B cell (primary cell): ENCODE results near the gene SLC24A3. TPM values are rescaled to one million over a fixed set of nuclear protein-coding genes. Genes with fewer than 3 reads are reported as not detected.

ENCODE experiments used
- ATAC-seq: fragments of 200-7000 bp; cut with Tn5 transposase; one replicate; pipeline ENCODE4 v1.10.0; 2021; ENCODE audit warnings: low read depth, mild to moderate bottlenecking, moderate number of reproducible peaks, moderate library complexity
- CTCF ChIA-PET: fragments of 350-600 bp; sonication (Branson Sonifier 250); formaldehyde crosslinking; loops from one replicate; lab custom pipeline; 2021; ENCODE audit warnings: antibody characterized with exemption, inconsistent platforms; lab: Charles Lee
- POLR2A ChIA-PET: fragments of 350-600 bp; sonication (Branson Sonifier 250); formaldehyde crosslinking; loops from one replicate; lab custom pipeline; 2021; ENCODE audit warnings: antibody characterized with exemption; lab: Charles Lee
- DNase-seq: peaks from one replicate; pipeline ENCODE4 v3.0.0; 2013
- H2AFZ ChIP-seq: 2 replicates; pipeline ENCODE4 v1.6.1; 2012; ENCODE audit warnings: mild to moderate bottlenecking, low read depth, low read length; ENCODE audit not compliant: insufficient read depth, poor library complexity, severe bottlenecking
- H3K27ac ChIP-seq, 2 donors: 1 replicate in 1 of 2; 2 replicates in 1 of 2; pipeline ENCODE4 v1.5.1; 2012 to 2013; ENCODE audit warnings: low read length in 2 of 2, mild to moderate bottlenecking in 2 of 2, moderate library complexity in 1 of 2
- H3K27me3 ChIP-seq, 4 experiments: fragments of 200-600 bp in 1 of 4; sonication (generic) in 1 of 4; replicated peaks in 1 of 4; 1 replicate in 2 of 4; 2 replicates in 2 of 4; pipeline versions ENCODE4 v1.6.1 to v1.7.0; 2013 to 2016; ENCODE audit warnings: low read length in 3 of 4, mild to moderate bottlenecking in 2 of 4, mixed read lengths in 1 of 4, moderate library complexity in 1 of 4; ENCODE audit not compliant: insufficient read depth in 4 of 4, control insufficient read depth in 3 of 4; ENCODE audit errors: control extremely low read depth in 1 of 4
- H3K36me3 ChIP-seq, 2 experiments: replicated peaks in 1 of 2; 1 replicate in 1 of 2; 2 replicates in 1 of 2; pipeline versions ENCODE4 v1.6.1 to v1.7.1; 2013; ENCODE audit warnings: low read length in 1 of 2; ENCODE audit not compliant: insufficient read depth in 2 of 2, control insufficient read depth in 1 of 2; ENCODE audit errors: control extremely low read depth in 1 of 2, extremely low read depth in 1 of 2
- H3K4me1 ChIP-seq, 2 donors: fragments of 200-600 bp in 1 of 2; sonication (generic) in 1 of 2; 1 replicate in 1 of 2; 2 replicates in 1 of 2; pipeline versions ENCODE4 v1.5.1 to v1.6.1; 2013 to 2017; ENCODE audit warnings: low read length in 2 of 2; ENCODE audit not compliant: control insufficient read depth in 2 of 2, insufficient read depth in 2 of 2
- H3K4me2 ChIP-seq: replicated peaks from 2 replicates; pipeline ENCODE3; 2012; ENCODE audit warnings: mild to moderate bottlenecking, low read depth, low read length; ENCODE audit not compliant: poor library complexity, severe bottlenecking
- H3K4me3 ChIP-seq, 5 experiments: fragments of 200-600 bp in 1 of 5; sonication (generic) in 1 of 5; 1 replicate in 3 of 5; 2 replicates in 2 of 5; pipeline versions ENCODE4 v1.5.1 to v1.7.0; 2011 to 2016; ENCODE audit warnings: low read length in 4 of 5, mild to moderate bottlenecking in 4 of 5, low read depth in 2 of 5, control low read depth in 1 of 5, moderate library complexity in 1 of 5; ENCODE audit not compliant: insufficient read depth in 1 of 5; ENCODE audit errors: control extremely low read depth in 1 of 5, extremely low read depth in 1 of 5
- H3K79me2 ChIP-seq: fragments of 200-600 bp; sonication (generic); one replicate; pipeline ENCODE4 v1.6.0; 2016; ENCODE audit warnings: low read length; ENCODE audit not compliant: control insufficient read depth, insufficient read depth
- H3K9ac ChIP-seq: fragments of 200-600 bp; sonication (generic); 2 replicates; pipeline ENCODE4 v1.6.1; 2017; ENCODE audit warnings: mild to moderate bottlenecking, low read length, moderate library complexity
- H3K9me3 ChIP-seq, 3 donors: one replicate each; pipeline versions ENCODE4 v1.6.1 to v1.7.1; 2013; ENCODE audit warnings: low read length in 2 of 3; ENCODE audit not compliant: control insufficient read depth in 2 of 3, insufficient read depth in 1 of 3; ENCODE audit errors: control extremely low read depth in 1 of 3
- H4K20me1 ChIP-seq: 2 replicates; pipeline ENCODE4 v1.6.0; 2012; ENCODE audit warnings: mild to moderate bottlenecking, low read length; ENCODE audit not compliant: insufficient read depth, control insufficient read depth, poor library complexity, severe bottlenecking
- H3K27ac Mint-ChIP-seq: one replicate; pipeline ENCODE4 v1.8.0; 2021; ENCODE audit warnings: mixed read lengths
- H3K27me3 Mint-ChIP-seq: one replicate; pipeline ENCODE4 v1.8.0; 2021; ENCODE audit warnings: mixed read lengths
- H3K4me1 Mint-ChIP-seq: one replicate; pipeline ENCODE4 v1.8.0; 2021; ENCODE audit warnings: mixed read lengths
- H3K4me3 Mint-ChIP-seq: one replicate; pipeline ENCODE4 v1.8.0; 2021; ENCODE audit warnings: mixed read lengths
- H3K9me3 Mint-ChIP-seq: one replicate; pipeline ENCODE4 v1.8.0; 2022; ENCODE audit warnings: mixed read lengths; ENCODE audit not compliant: insufficient read depth
- EZH2 ChIP-seq: IDR thresholded peaks from 2 replicates; pipeline ENCODE4 v1.6.1; 2012; ENCODE audit warnings: borderline replicate concordance, low read depth, mild to moderate bottlenecking, moderate library complexity, low read length; ENCODE audit not compliant: insufficient read depth, poor library complexity, severe bottlenecking
- WGBS: methylation state at CpG from one replicate; pipeline ENCODE4 v1.1.5; 2013; ENCODE audit warnings: missing lambda C conversion rate; ENCODE audit not compliant: insufficient coverage; 5-methylcytosine and 5-hydroxymethylcytosine counted together
- intact Hi-C: fragments of 100-400 bp; cut with micrococcal nuclease; formaldehyde crosslinking; loops from one replicate; pipeline ENCODE4 v1.10.0; 2022
- polyA plus RNA-seq: library from polyadenylated mRNA; depleted of rRNA; stranded (reverse); fragments of >200 nt; gene quantifications from 2 replicates; pipeline ENCODE4 v1.2.3, GENCODE V29; 2012
- total RNA-seq, 2 donors: library from RNA; stranded (reverse); fragments of 120-200 nt in 1 of 2; gene quantifications; 1 replicate in 1 of 2; 2 replicates in 1 of 2; pipeline versions ENCODE4 v1.2.3 to v1.2.4, GENCODE V29; 2013 to 2022
- TF ChIP-seq, protein P1 (sequence below): fragments of 200-600 bp; IDR thresholded peaks from one replicate; pipeline ENCODE4 v1.8.0; 2022; ENCODE audit warnings: antibody characterized with exemption, mild to moderate bottlenecking

The SLC24A3 gene
- total and polyA plus RNA-seq, 2 donors (not counting 1 experiment from before 2014, with no cell fraction given): not detected

DNA sequence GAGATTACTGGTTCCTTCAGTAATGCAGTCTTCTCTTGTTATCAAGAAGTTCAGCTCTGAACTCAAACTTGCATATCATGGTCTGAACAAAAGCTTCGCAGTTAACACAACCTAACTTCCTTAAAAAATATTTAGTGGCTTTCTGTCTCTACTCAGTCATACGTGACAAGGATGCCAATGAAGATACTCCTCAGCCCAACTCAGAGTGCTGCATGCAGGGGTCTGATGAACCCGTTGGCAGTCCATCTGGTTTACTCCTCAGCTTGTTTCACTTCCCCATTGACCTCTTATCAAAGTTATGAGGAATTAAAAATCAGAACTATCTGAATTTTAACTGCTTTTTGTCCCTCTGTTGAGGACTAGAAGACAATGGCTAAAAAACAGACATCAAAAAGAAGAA, 489.0 kb downstream of the SLC24A3 start:
- DNase-seq (peak; percentile 81), ATAC-seq (peak; percentile 85)
- Mint-ChIP-seq H3K27ac (peak overlapping the region; percentile 59), H3K9me3 (no peaks in the 10 kb centered on the region), H3K4me3 (peak overlapping the region; percentile 33), H3K27me3 (no peaks in the 10 kb centered on the region), H3K4me1 (peaks cover 44% of the 10 kb centered on the region)
- Histone ChIP-seq H3K9ac (no peak overlapping the region), H3K9me3 (no peaks in the 10 kb centered on the region), H2AFZ (no peak overlapping the region), H3K27ac (peak overlapping the region in 1 of 2 donors; percentile 44), H3K4me2 (peak overlapping the region; percentile 46), H3K79me2 (no peaks in the 10 kb centered on the region), H3K36me3 (no peaks in the 10 kb centered on the region), H4K20me1 (no peaks in the 10 kb centered on the region), H3K4me3 (peak overlapping the region in 1 of 5 experiments; percentile 2), H3K4me1 (peaks cover 52 to 53% of the 10 kb centered on the region in 2 donors), H3K27me3 (no peaks in the 10 kb centered on the region)
- ChIA-PET POLR2A (interaction anchor here (0.8 to 1.0 kb wide), 2 partner anchors 8 to 57 kb away, joined by 3 to 4 read pairs; partner anchors contain the start of gene RIN2), CTCF (interaction anchor here (0.6 to 7.7 kb wide), 6 partner anchors 7 to 279 kb away, joined by 3 to 68 read pairs (median 4); no protein-coding TSS in a partner anchor)
- WGBS: 0% methylated on average over 2 of the region's 3 CpGs
- intact Hi-C loops: loop anchor here (1.0 to 10.0 kb wide), 4 partner anchors 114 to 1737 kb away; partner anchors contain the start of genes CFAP61, CRNKL1, MGME1 and SNX5
- TF ChIP-seq, protein P1, sequence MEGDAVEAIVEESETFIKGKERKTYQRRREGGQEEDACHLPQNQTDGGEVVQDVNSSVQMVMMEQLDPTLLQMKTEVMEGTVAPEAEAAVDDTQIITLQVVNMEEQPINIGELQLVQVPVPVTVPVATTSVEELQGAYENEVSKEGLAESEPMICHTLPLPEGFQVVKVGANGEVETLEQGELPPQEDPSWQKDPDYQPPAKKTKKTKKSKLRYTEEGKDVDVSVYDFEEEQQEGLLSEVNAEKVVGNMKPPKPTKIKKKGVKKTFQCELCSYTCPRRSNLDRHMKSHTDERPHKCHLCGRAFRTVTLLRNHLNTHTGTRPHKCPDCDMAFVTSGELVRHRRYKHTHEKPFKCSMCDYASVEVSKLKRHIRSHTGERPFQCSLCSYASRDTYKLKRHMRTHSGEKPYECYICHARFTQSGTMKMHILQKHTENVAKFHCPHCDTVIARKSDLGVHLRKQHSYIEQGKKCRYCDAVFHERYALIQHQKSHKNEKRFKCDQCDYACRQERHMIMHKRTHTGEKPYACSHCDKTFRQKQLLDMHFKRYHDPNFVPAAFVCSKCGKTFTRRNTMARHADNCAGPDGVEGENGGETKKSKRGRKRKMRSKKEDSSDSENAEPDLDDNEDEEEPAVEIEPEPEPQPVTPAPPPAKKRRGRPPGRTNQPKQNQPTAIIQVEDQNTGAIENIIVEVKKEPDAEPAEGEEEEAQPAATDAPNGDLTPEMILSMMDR: no peak
- TF ChIP-seq EZH2: no peak

DNA sequence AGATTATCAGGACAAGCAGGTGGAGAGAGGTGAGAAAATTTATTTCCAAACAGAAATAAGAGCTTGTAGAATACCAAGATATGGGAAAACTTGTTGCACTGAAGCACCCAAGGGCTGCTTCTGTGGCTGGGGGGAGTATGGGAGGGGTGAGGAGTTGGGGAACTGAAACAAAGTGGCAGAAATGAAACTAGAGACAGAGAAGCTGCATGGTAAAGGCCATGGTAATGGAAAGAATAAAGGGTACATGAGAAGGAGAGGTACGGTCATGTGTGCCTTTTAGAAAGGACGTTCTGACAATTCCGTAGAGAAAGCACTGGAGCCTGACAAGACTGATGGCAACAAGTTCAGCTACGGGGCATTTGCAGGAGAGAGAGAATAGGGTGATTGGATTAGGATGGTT, 494.0 kb downstream of the SLC24A3 start:
- DNase-seq (peak; percentile 84), ATAC-seq (peak; percentile 93)
- H3K27me3 Mint-ChIP-seq: no peaks in the 10 kb centered on the region
- H3K36me3 ChIP-seq: no peaks in the 10 kb centered on the region
- POLR2A ChIA-PET: interaction anchor here (0.8 kb wide), 1 partner anchor 11 kb away, joined by 3 read pairs; no protein-coding TSS in a partner anchor
- peak overlapping the region in 1 of 5 experiments; percentile 18 for H3K4me3 ChIP-seq
- H3K4me3 Mint-ChIP-seq: no peak overlapping the region
- TF ChIP-seq, protein P1: no peak
- TF ChIP-seq EZH2: no peak
- peaks cover 49 to 53% of the 10 kb centered on the region in 2 donors for H3K4me1 ChIP-seq
- intact Hi-C loops: loop anchor here (1.0 to 10.0 kb wide), 9 partner anchors 14 to 1742 kb away; partner anchors contain the start of genes CFAP61, CRNKL1, MGME1 and NAA20
- no peak overlapping the region for H2AFZ ChIP-seq
- no peaks in the 10 kb centered on the region for H3K27me3 ChIP-seq
- no peaks in the 10 kb centered on the region for H3K9me3 ChIP-seq
- CTCF ChIA-PET: interaction anchor here (0.7 to 7.7 kb wide), 10 partner anchors 9 to 309 kb away, joined by 3 to 68 read pairs (median 4); no protein-coding TSS in a partner anchor
- H3K27ac ChIP-seq: peak overlapping the region; percentile 61 to 65
- WGBS: 2% methylated on average over 4 of the region's 4 CpGs
- no peaks in the 10 kb centered on the region for H4K20me1 ChIP-seq
- H3K27ac Mint-ChIP-seq: no peak overlapping the region
- H3K9ac ChIP-seq: no peak overlapping the region
- no peaks in the 10 kb centered on the region for H3K9me3 Mint-ChIP-seq
- H3K4me1 Mint-ChIP-seq: peaks cover 30% of the 10 kb centered on the region
- peak overlapping the region; percentile 61 for H3K4me2 ChIP-seq
- no peaks in the 10 kb centered on the region for H3K79me2 ChIP-seq
